Stimulated activated CD4-positive, alpha-beta T cell treated with anti-CD3 and anti-CD28 coated beads, Interleukin-2, amount 100 ng/mL, for 24 hours (primary cell): ENCODE results near the gene EEF1E1.

Experiments
- DNase-seq, 2 donors: peaks; one replicate each; pipeline ENCODE4 v3.0.0-alpha.2; 2020

The EEF1E1 gene

GRCh38 chr6:8102122-8102958, at the start of gene EEF1E1:
Gene EEF1E1, minus strand, starts transcription at chr6:8102548. Its CDS starts 27 bp downstream, at chr6:8102521.
- DNase-seq: peak; percentile 98

DNA sequence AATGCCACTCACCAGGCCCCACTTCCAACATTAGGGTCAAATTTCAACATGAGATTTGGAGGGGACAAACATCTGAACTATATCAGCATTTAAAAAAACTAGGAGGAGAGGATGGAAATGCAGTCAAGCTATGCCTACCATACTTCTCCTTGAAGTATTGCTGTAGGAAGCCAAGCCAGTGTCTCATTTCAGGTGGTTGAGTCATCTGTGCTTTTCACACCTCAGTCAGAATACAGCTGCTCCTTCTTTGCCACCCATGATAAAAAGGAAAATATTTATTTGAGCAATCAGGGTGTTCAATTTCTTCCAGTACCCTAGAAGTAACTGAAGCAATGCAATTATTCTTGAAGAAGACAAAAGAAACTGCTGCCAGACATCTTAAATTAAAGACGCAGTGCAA, 47.0 kb upstream of the EEF1E1 start:
- no peak for DNase-seq

DNA sequence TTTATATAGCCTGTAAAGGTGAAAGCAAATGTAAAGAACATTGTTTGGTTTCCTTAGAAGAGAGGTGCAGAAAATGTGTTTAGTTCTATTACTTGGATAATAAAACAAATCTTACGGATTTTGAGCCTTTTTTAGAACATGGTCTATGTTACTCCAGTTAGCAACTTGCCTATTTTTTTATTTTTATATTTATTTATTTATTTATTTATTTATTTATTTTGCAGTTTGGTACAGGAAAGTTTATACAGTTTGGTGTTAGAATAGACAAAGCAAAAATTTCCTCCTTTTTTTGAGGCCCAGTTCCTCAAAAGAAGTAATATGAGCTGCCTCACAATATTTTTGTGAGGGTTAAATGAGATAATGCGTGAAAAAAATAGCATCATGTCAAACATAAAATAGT, 41.6 kb upstream of the EEF1E1 start:
- DNase-seq: no peak

DNA sequence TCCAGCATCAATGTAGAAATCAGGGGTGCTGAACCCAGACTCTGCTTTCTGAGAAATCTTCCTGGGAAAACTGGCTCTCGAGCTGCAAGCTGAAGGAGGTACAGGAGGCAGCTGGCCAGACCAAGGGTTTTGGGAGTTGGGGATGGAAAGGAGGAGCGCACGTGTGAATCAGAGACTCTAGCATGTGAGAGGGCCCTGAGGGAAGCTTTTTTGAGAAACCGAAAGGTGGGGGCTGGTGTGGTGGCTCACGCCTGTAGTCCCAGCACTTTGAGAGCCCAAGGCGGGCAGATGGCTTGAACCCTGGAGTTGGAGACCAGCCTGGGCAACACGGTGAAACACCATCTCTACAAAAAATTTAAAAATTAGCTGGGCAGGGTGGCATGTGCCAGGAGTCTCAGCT, 37.1 kb upstream of the EEF1E1 start:
- no peak for DNase-seq

GRCh38 chr6:8137529-8137939, 35.2 kb upstream of the EEF1E1 start:
- DNase-seq: no peak

DNA sequence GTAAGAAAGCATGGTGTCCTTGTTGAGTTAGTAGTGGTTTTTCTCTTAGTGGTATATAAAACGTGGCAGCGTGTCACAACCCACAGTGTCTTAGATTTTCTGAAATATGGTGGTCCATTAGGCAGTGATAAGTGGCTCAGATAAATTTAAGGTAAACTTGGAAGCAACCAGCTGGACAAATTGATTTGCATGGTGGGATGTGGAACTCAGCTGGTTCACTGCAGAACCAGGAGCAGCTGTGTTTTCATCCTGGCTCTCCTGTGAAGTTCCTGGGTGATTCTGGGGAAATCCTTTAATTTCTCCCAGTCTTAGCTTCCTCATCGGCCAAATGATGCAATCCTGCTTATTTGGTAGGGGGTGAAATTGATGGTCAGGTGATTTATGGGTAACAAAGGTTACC, 32.9 kb upstream of the EEF1E1 start:
- DNase-seq: no peak

- DNase-seq: no peak
These were observed 29.8 kb upstream of the EEF1E1 start for GRCh38 chr6:8132130-8132529.

- peak; percentile 29 to 31 for DNase-seq
These were observed 29.0 kb upstream of the EEF1E1 start for GRCh38 chr6:8131265-8131897.

GRCh38 chr6:8130399-8130798, 28.1 kb upstream of the EEF1E1 start:
- DNase-seq: no peak

- DNase-seq: no peak
These were observed 20.9 kb upstream of the EEF1E1 start for GRCh38 chr6:8123236-8123635.

DNA sequence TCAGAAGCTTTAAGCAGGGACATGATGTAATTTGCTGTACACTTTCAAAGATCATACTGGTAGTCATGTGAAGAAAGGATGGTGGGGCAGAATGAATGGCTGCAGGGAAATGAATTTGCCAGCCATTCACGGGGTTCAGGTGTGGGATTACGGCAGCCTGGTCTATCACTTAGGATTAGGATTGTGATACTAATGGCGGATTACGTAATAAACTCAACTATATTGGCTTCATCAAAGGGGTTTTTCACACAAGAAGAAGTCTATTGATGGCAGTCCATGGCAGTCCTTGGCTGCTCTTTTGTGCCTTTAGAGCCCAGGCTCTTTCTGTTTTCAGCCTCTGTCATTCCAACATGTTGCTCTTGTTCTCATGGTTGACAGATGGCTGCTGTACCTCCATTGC, 12.6 kb upstream of the EEF1E1 start:
- DNase-seq: no peak

DNA sequence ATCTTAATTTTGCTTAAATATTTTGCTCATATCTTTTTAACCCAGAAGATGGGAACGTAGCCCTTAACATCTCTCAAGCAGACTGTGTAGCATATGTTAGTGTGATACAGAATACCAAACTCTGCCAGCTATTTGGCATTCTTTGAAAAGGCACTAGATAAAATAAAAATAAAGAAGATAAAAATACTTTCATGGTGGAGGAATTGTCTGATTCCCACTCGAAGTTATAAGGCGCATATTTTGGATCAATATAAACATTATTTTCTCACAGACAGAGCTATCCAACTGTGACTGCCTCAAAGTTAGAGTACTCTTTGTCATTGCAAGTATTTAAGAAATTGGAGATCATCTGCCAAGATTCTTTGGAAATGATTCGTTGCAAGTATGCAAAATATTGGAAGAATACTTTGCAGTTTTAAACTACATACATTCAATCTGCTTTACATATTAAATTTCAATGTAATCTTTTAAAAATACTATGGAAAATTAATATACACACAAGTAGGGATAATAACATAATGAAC, 10.8 kb upstream of the EEF1E1 start:
- no peak for DNase-seq

- DNase-seq: no peak
These were observed 8.4 kb upstream of the EEF1E1 start for GRCh38 chr6:8110725-8111124.

DNA sequence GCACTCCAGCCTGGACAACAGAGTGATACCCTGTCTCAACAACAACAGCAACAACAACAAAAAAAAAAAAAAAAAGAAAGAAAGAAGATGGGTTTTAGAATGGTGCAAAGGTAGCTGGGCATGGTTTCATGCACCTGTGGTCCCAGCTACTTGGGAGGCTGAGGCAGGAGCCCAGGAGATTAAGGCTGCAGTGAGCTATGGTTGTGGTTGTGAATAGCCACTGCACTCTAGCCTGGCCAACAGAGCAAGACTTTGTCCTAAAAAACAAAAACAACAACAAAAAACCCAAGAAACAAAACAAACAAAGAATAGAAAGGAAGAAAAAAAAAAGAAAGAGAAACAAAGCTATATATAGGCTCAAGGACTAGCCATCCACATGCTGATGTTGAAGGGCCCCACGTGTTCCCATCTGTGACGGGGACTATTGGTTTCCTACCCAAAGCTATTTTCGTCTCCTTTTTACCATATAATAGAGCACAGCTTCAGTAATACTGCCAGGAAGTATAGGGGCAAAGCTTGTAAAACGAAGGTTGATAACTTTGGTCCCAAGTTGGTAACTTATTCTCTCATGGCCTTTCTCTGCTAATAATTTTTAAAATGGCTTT, 7.9 kb upstream of the EEF1E1 start:
- no peak for DNase-seq

DNA sequence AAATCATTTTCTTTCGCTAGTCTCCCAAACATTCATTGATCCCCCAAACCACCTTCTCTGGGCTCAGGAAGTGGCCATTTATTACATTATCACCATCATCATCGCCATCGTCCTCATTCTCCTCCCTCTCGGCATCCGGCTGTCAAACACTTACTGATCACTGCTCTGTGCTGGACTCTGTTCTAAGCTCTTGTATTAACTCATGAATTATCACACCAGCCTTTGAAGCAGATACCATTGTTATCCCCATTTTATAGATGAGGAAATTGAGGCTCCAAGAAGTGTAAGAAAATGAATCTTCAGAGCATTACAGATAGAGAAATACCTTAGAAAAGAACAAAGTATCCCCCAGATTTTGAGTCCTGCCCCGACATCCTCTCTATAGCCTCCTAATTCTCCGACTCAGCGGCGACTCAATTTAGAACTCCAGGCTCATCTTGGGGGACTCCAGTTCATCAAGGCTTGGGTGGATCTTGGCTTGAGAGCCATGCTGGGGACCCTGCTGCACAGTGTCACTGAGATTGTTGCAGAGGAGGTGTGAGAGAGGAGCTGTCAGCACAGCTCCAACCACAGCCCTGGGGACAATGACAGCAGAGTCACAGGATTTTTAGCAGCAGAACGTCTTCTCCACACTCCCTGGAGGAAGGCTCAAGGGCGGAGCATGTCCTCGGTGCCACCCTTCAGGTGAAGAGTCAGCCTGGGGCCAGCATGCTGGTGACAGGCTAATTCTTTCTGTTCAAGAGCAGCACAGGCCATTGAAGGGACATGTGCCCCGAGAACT, 6.6 kb upstream of the EEF1E1 start:
- DNase-seq: no peak

GRCh38 chr6:8108031-8108660, 5.8 kb upstream of the EEF1E1 start:
- DNase-seq: no peak

- no peak for DNase-seq
These were observed 3.4 kb upstream of the EEF1E1 start for GRCh38 chr6:8105791-8106190.

DNA sequence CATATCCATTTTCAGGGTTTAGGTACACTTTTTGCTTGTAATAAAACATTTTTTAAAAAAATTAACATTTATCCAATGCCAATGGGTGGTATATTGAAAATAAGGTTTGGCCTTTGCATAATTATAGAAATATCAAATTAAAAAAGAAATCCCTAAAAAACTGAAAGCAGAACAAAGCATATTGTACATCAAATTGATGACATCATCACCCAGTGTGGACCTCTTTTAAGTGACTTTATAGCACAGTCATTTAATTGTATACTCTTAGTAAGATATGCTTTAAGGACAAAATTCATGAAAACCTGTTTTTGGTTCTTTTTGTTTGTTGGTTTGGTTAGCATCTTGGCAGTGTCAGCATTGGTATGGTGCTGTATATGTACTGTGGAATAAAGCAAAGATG, 1.4 kb upstream of the EEF1E1 start:
- DNase-seq: no peak

DNA sequence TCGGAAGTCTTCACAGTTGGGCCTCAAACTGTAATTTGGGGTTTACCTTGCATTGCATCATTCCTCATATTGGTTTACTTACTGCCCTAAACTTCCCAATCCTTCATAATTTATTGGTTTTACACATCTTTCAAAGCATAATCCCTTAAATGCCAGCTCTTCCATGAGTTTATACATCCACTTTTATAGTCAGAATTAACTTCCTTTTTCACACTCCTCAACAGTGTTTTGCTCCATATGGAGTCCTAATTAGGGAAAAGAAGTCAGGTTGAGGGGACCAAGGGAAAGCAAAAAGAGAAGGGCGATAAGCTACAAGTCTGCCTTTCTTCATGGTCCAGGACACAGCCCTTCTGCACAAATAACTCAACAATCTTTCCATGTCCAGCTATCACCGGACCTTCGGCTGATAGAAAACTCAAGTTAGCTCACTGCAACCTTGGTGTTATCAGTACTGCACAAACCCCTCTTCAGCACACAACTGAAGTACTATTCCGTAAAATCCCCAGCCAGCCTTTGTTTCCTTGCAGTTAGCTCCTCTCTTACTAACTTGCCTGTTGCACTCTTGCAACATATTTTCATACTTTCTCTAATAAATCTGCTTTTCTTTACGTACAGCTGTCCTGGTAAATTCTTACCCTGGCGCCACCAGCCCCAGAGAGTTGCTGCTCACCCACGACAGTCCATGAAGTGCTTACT, 2.0 kb downstream of the EEF1E1 start:
- DNase-seq: no peak

- DNase-seq: no peak
These were observed 11.7 kb downstream of the EEF1E1 start for GRCh38 chr6:8090650-8091049.

DNA sequence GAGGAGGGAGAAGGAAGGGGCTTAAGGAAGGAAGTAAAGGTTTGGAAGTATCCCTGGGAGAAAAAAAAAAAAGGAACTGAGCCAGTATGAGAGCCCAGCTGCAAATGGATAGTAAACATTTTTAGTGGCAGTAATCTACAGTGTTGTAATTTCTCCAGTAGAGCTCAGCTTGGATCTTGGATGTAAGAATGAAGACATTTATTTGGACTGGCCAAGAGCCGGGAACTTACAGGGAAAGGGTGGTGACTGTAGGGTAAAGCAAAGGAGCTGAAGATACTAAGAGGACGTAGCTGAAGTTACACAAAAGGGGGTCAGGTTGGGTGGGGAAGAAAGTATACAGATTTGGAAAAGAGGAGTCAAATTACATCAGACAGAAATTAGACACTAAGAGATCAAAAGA, 13.5 kb downstream of the EEF1E1 start:
- DNase-seq: no peak
